ENCODE measurements around the gene IQGAP1. TPM values are rescaled to one million over a fixed set of nuclear protein-coding genes. Genes with fewer than 3 reads are reported as not detected.

The IQGAP1 gene
- total and polyA plus RNA-seq, 2 of the 13 experiments (the other 11 are each of a cell fraction or from before 2014, with no cell fraction given), result 29.5 to 37.9 TPM

DNA sequence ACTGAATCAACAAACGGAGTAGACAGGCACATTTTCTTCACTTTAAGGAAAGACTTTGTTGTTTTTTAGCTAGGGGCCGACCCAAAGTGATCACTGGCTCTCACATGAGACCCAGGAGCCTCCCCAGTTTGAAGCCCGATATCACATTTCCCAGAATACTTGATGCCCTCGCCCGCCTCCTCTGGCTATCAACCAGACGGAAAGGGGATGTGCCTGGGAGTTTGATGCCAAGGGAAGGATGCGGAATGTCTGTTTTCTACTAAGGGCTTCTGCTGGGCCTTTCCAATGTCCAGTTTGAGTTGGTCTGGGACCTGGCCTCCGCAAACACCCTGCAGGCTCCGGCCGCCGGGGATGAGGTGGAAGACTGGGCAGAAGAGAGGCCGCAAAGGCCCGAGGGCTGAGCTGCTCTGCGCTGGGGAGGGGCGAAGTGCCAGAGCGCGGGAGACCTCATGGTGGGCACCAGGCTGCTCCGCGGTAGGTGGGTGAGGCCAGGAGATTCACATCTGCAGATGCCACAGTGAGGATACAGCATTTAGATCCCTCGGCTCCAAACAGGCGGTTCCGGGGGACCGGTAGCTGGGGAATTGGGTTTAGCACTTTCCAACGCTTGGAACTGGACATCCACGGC lies 36.4 kb upstream of the IQGAP1 start (continued):
- TF ChIP-seq RBFOX2 (IDR thresholded peaks at IDR 0.05; ENCODE audit: low read depth, low read length) (no peak), ZNF878 (CRISPR knock-in tag; IDR thresholded peaks at IDR 0.05) (peak; percentile 14; the same call in 1 of the 2 replicates), ZNF205 (CRISPR knock-in tag; IDR thresholded peaks at IDR 0.05) (0 out of 2 replicates have a peak, but pooled peaks have one; percentile 4), ZNF816 (CRISPR knock-in tag; IDR thresholded peaks at IDR 0.05; ENCODE audit: borderline replicate concordance) (0 out of 2 replicates have a peak, but pooled peaks have one; percentile 40), ZNF678 (CRISPR knock-in tag; IDR thresholded peaks at IDR 0.05) (no peak), ZNF563 (CRISPR knock-in tag; IDR thresholded peaks at IDR 0.05) (0 out of 2 replicates have a peak, but pooled peaks have one; percentile 15)
- TF ChIP-seq, protein P1, sequence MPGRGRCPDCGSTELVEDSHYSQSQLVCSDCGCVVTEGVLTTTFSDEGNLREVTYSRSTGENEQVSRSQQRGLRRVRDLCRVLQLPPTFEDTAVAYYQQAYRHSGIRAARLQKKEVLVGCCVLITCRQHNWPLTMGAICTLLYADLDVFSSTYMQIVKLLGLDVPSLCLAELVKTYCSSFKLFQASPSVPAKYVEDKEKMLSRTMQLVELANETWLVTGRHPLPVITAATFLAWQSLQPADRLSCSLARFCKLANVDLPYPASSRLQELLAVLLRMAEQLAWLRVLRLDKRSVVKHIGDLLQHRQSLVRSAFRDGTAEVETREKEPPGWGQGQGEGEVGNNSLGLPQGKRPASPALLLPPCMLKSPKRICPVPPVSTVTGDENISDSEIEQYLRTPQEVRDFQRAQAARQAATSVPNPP (CRISPR knock-in tag; IDR thresholded peaks at IDR 0.05), result no peak

DNA sequence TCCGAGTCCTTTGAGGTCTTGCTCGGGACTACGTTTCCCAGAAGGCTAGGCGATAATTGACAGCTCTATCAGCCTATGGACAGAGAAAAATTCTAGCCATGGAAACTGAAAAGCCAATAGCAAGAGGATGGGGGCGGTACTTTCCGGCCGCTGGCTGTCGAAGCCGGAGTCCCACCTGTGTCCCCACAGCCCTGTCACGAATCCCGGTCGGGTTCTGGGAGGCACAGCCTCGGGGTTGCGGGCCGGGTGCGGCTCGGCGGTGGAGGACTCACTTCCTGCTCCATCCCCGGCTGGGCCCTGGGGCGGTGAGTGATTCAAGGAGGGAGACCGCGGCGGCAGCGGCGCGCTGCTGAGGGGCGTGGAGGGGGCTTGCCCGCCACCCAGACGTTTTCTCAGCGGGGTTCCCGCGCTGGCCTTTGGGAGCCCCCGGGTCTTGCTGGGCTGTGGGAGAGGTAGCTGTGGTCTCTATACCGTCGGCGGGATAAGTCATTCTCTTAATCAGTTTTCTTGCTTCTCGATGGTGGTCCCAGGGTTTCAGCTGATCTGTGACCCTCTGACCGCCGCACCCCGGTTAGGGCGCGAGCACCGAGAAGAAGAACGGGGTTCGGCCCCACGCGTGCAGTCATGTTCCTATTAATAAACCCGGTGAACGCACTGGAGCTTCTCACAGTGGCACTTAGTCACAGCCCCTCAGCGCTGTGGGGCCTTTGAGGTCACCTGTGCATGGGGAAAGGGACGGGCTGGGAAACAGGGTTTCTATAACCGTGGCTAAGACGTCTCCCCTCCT lies 35.7 kb upstream of the IQGAP1 start, which contains the start of gene ZNF774:
TSS of gene ZNF774 (plus strand) at position 178 of the 787 bp plus-strand sequence. CDS start 2,377 bp downstream, outside the sequence.
- in situ Hi-C loops (cut with HindIII; ENCODE audit: extremely low pct_ligation_motif_present, low pct_unique_long_range_greater_than_20kb), result no loop called here
- H3K9me3 ChIP-seq (ENCODE audit: low read length), result no peaks in the 10 kb centered on the region
- peak within 1 kb of the TSS; percentile 37 for H2AFZ ChIP-seq (ENCODE audit: low read length)
- H4K20me1 ChIP-seq (ENCODE audit: insufficient read depth, low read length), result no peaks in the 10 kb centered on the region
- H3K4me3 ChIP-seq (replicated peaks in 1 of 3; ENCODE audit: insufficient read depth in 1 of 3, low read depth in 2 of 3, low read length in 3 of 3), result peak within 1 kb of the TSS; percentile 68 to 83 (median 79)
- no peaks in the 10 kb centered on the region for H3K36me3 ChIP-seq (replicated peaks in 1 of 2; ENCODE audit: control insufficient read depth in 1 of 2, insufficient read depth in 2 of 2, low read length in 2 of 2)
- H3K79me2 ChIP-seq (ENCODE audit: insufficient read depth, low read length), result no peaks in the 10 kb centered on the region
- DNase-seq (ENCODE audit: low spot score), result peak; percentile 92
- WGBS (ENCODE audit: low lambda C conversion rate), result 3% methylated on average over 18 of the region's 53 CpGs
- TSS peak; percentile 52 for BruUV-seq (replicated peaks)
- H3K4me2 ChIP-seq (ENCODE audit: low read depth, low read length), result peak within 1 kb of the TSS; percentile 73
- H3K27me3 ChIP-seq (ENCODE audit: control insufficient read depth in 1 of 2, insufficient read depth in 2 of 2, low read length in 2 of 2), result peaks cover 1 to 14% of the 10 kb centered on the region in 2 experiments; a peak in 2 of 5 replicates
- ATAC-seq, result peak; percentile 99
- H3K27ac ChIP-seq (ENCODE audit: extremely low read length, insufficient read depth, low read length), result no peak within 1 kb of the TSS
- H3K9ac ChIP-seq (ENCODE audit: insufficient read depth, low read depth, low read length), result peak within 1 kb of the TSS; percentile 64
- ChIA-PET CTCF (ENCODE audit: low intra/inter-chr PET ratio, low total read pairs) (no interaction called here), POLR2A (interaction anchor here (0.6 to 1.6 kb wide), 3 partner anchors 9 to 36 kb away, joined by 3 to 7 read pairs (median 3); partner anchors contain the start of gene IQGAP1)
- peak; percentile 92 for FAIRE-seq
- 0 out of 2 replicates have a peak, but pooled peaks cover 6% of the 10 kb centered on the region for H3K4me1 ChIP-seq (ENCODE audit: insufficient read depth, low read length)
- intact Hi-C loops (cut with micrococcal nuclease; ENCODE audit: unreplicated experiment), result no loop called here
- TF ChIP-seq SOX6 (IDR thresholded peaks at IDR 0.05), result no peak
- TF ChIP-seq SOX6 (CRISPR knock-in tag; IDR thresholded peaks at IDR 0.05), result peak; percentile 25; the same call in 1 of the 2 replicates
- TF ChIP-seq KDM6A (CRISPR knock-in tag; IDR thresholded peaks at IDR 0.05; ENCODE audit: low read depth), result no peak
- no peak for TF ChIP-seq ZNF557 (CRISPR knock-in tag; IDR thresholded peaks at IDR 0.05)
- TF ChIP-seq, protein P2, sequence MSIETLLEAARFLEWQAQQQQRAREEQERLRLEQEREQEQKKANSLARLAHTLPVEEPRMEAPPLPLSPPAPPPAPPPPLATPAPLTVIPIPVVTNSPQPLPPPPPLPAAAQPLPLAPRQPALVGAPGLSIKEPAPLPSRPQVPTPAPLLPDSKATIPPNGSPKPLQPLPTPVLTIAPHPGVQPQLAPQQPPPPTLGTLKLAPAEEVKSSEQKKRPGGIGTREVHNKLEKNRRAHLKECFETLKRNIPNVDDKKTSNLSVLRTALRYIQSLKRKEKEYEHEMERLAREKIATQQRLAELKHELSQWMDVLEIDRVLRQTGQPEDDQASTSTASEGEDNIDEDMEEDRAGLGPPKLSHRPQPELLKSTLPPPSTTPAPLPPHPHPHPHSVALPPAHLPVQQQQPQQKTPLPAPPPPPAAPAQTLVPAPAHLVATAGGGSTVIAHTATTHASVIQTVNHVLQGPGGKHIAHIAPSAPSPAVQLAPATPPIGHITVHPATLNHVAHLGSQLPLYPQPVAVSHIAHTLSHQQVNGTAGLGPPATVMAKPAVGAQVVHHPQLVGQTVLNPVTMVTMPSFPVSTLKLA (IDR thresholded peaks at IDR 0.05), result no peak
- TF ChIP-seq BRCA1 (CRISPR knock-in tag; IDR thresholded peaks at IDR 0.05), result no peak
- TF ChIP-seq NFKBIZ (CRISPR knock-in tag; IDR thresholded peaks at IDR 0.05), result no peak
- TF ChIP-seq ZNF207 (IDR thresholded peaks at IDR 0.05; ENCODE audit: borderline replicate concordance), result no peak
- TF ChIP-seq RFX5 (IDR thresholded peaks at IDR 0.05; ENCODE audit: low read depth, low read length), result no peak
- TF ChIP-seq PITX1 (CRISPR knock-in tag; IDR thresholded peaks at IDR 0.05), result no peak
- TF ChIP-seq, protein P3, sequence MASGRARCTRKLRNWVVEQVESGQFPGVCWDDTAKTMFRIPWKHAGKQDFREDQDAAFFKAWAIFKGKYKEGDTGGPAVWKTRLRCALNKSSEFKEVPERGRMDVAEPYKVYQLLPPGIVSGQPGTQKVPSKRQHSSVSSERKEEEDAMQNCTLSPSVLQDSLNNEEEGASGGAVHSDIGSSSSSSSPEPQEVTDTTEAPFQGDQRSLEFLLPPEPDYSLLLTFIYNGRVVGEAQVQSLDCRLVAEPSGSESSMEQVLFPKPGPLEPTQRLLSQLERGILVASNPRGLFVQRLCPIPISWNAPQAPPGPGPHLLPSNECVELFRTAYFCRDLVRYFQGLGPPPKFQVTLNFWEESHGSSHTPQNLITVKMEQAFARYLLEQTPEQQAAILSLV (CRISPR knock-in tag; IDR thresholded peaks at IDR 0.05; ENCODE audit: borderline replicate concordance), result no peak

Measured in HepG2 (cell line).